Keratinocyte (primary cell): ENCODE measurements around the gene PLA2G4F. TPM values are rescaled to one million over a fixed set of nuclear protein-coding genes. Genes with fewer than 3 reads are reported as not detected.
A peak's percentile ranks its signal among the peaks of the same experiment; 100 is the strongest.

Experiments
- DNase-seq: peaks from one replicate; pipeline ENCODE4 v3.0.0-alpha.2; 2011; ENCODE audit warnings: low read depth, missing footprints, low spot score
- FAIRE-seq: peaks from 2 replicates; lab custom pipeline; 2011; peaks lifted over from hg19 to GRCh38; lab: Jason Lieb, UNC
- H2AFZ ChIP-seq: 2 replicates; pipeline ENCODE4 v1.6.0; 2012; ENCODE audit warnings: low read length, control low read depth, inconsistent platforms; ENCODE audit not compliant: control insufficient read depth
- H3K27ac ChIP-seq: 2 replicates; pipeline ENCODE4 v1.5.1; 2011; ENCODE audit warnings: low read length; ENCODE audit not compliant: control insufficient read depth, insufficient read depth
- H3K27me3 ChIP-seq: 3 replicates; pipeline ENCODE4 v1.6.0; 2011; ENCODE audit warnings: low read length; ENCODE audit not compliant: control insufficient read depth, insufficient read depth; ENCODE audit errors: extremely low read depth
- H3K36me3 ChIP-seq, 2 experiments: 2 replicates in 1 of 2; 3 replicates in 1 of 2; pipeline ENCODE4 v1.5.1; 2011; ENCODE audit warnings: low read length in 2 of 2, mild to moderate bottlenecking in 1 of 2; ENCODE audit not compliant: control insufficient read depth in 2 of 2, insufficient read depth in 2 of 2; ENCODE audit errors: extremely low read depth in 1 of 2
- H3K4me1 ChIP-seq: 3 replicates; pipeline ENCODE4 v1.5.1; 2011; ENCODE audit warnings: low read length; ENCODE audit not compliant: control insufficient read depth, insufficient read depth; ENCODE audit errors: extremely low read depth
- H3K4me2 ChIP-seq: 3 replicates; pipeline ENCODE4 v1.6.0; 2011; ENCODE audit warnings: low read depth, low read length; ENCODE audit not compliant: control insufficient read depth, insufficient read depth; ENCODE audit errors: extremely low read depth
- H3K4me3 ChIP-seq, 3 experiments: fragments of 200-600 bp in 1 of 3; sonication (generic) in 1 of 3; 2 replicates in 2 of 3; 3 replicates in 1 of 3; pipeline ENCODE4 v1.5.1; 2011 to 2016; ENCODE audit warnings: low read length in 3 of 3, mild to moderate bottlenecking in 3 of 3, control low read depth in 2 of 3, inconsistent platforms in 1 of 3, low read depth in 1 of 3, mixed read lengths in 1 of 3, mixed run types in 1 of 3, moderate library complexity in 1 of 3; ENCODE audit not compliant: control insufficient read depth in 2 of 3, insufficient read depth in 2 of 3; ENCODE audit errors: extremely low read depth in 1 of 3
- H3K79me2 ChIP-seq: 2 replicates; pipeline ENCODE4 v1.6.0; 2012; ENCODE audit warnings: low read length; ENCODE audit not compliant: control insufficient read depth, insufficient read depth
- H3K9ac ChIP-seq: 3 replicates; pipeline ENCODE4 v1.6.0; 2011; ENCODE audit warnings: low read length; ENCODE audit not compliant: control insufficient read depth, insufficient read depth; ENCODE audit errors: extremely low read depth
- H3K9me1 ChIP-seq: 3 replicates; pipeline ENCODE4 v1.6.0; 2011; ENCODE audit warnings: low read length; ENCODE audit not compliant: control insufficient read depth, insufficient read depth; ENCODE audit errors: extremely low read depth
- H3K9me3 ChIP-seq: 2 replicates; pipeline ENCODE4 v1.5.1; 2012; ENCODE audit warnings: low read depth, low read length; ENCODE audit not compliant: control insufficient read depth
- H4K20me1 ChIP-seq: 3 replicates; pipeline ENCODE4 v1.6.0; 2011; ENCODE audit warnings: low read length; ENCODE audit not compliant: control insufficient read depth, insufficient read depth; ENCODE audit errors: extremely low read depth
- EZH2 ChIP-seq: IDR thresholded peaks from one replicate; pipeline ENCODE4 v1.6.1; 2012; ENCODE audit warnings: inconsistent platforms, mild to moderate bottlenecking, low read length, moderate library complexity
- dilution Hi-C: fragments of 300-500 bp; cut with MboI; formaldehyde crosslinking; loops from one replicate; pipeline ENCODE4 v1.7.0; 2020; ENCODE audit warnings: low sequenced_read_pairs; ENCODE audit not compliant: extremely low pct_ligation_motif_present
- polyA plus RNA-seq, 5 experiments: library from polyadenylated mRNA; depleted of rRNA in 3 of 5; stranded (reverse) in 3 of 5; stranded (forward) in 1 of 5; unstranded in 1 of 5; fragments of >200 nt; gene quantifications; 1 replicate in 1 of 5; 2 replicates in 3 of 5; 3 replicates in 1 of 5; pipeline versions ENCODE4 v1.2.1 to v1.2.3, GENCODE V29; 2011 to 2012; ENCODE audit warnings: missing spikeins in 2 of 5, low read depth in 1 of 5, low replicate concordance in 1 of 5
- TF ChIP-seq, protein P1 (sequence below), 3 experiments: IDR thresholded peaks in 1 of 3; conservative IDR thresholded peaks in 1 of 3; optimal IDR thresholded peaks in 1 of 3; 2 replicates in 2 of 3; 3 replicates in 1 of 3; pipeline versions ENCODE3 to v1.5.1; 2011; ENCODE audit warnings: low read length in 3 of 3, mild to moderate bottlenecking in 3 of 3, moderate library complexity in 2 of 3, control low read depth in 1 of 3, inconsistent platforms in 1 of 3; ENCODE audit not compliant: insufficient read depth in 2 of 3; ENCODE audit errors: extremely low read depth in 1 of 3

Gene PLA2G4F
- polyA plus RNA-seq, 1 donor (not counting 4 experiments of a cell fraction or from before 2014, with no cell fraction given) = 4.4 TPM

DNA sequence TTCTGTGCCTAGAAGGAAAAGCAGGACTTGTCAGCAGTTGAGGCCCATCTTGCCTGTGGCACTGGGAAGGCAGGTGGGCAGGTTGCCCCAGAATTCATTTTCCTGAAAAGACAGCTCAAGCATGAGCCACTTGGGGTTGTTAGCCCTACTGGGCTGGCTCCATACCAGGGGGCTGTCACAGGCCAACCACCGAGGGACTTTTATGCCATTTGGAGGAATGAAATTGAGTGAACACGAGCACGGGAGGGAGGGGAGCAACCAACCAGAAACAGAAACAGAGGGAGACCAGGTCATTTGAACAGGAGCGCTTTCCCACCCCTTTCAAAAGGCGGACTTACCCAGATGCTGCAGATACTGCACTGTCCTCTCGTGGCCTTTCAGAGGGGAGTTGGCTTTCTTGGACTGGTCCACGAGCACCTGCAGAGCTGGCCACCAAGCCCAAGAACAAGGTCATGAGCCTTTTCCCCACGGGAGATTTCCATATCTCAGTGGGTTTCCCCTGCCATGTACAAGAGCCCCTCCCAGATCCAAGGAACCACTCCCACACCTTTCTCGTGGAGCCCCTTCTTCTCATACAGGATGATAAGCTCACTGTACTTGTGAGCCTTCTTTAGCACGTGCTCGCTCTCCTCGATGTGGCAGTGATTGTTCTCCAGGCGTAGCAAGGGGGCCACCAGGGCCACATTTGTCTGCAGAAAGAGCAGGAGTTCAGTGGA, 9.9 kb upstream of the PLA2G4F start:
- TF ChIP-seq, protein P1, sequence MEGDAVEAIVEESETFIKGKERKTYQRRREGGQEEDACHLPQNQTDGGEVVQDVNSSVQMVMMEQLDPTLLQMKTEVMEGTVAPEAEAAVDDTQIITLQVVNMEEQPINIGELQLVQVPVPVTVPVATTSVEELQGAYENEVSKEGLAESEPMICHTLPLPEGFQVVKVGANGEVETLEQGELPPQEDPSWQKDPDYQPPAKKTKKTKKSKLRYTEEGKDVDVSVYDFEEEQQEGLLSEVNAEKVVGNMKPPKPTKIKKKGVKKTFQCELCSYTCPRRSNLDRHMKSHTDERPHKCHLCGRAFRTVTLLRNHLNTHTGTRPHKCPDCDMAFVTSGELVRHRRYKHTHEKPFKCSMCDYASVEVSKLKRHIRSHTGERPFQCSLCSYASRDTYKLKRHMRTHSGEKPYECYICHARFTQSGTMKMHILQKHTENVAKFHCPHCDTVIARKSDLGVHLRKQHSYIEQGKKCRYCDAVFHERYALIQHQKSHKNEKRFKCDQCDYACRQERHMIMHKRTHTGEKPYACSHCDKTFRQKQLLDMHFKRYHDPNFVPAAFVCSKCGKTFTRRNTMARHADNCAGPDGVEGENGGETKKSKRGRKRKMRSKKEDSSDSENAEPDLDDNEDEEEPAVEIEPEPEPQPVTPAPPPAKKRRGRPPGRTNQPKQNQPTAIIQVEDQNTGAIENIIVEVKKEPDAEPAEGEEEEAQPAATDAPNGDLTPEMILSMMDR (optimal IDR thresholded peaks at IDR 0.05 in 1 of 3, IDR thresholded peaks at IDR 0.05 in 1 of 3, conservative IDR thresholded peaks at IDR 0.05 in 1 of 3; ENCODE audit: extremely low read depth in 1 of 3, insufficient read depth in 2 of 3, low read length in 3 of 3) = no peak
- H4K20me1 ChIP-seq = no peaks in the 10 kb centered on the region
- H3K36me3 ChIP-seq = peaks cover 27 to 41% of the 10 kb centered on the region in 2 experiments
- no peak overlapping the region for H3K4me3 ChIP-seq
- H2AFZ ChIP-seq = no peak overlapping the region
- FAIRE-seq (no peak), DNase-seq (no peak)
- H3K27ac ChIP-seq = no peak overlapping the region
- H3K79me2 ChIP-seq = no peaks in the 10 kb centered on the region
- no peak overlapping the region for H3K9ac ChIP-seq
- H3K9me3 ChIP-seq = no peaks in the 10 kb centered on the region
- H3K4me1 ChIP-seq = peaks cover 18% of the 10 kb centered on the region
- H3K9me1 ChIP-seq = no peaks in the 10 kb centered on the region
- no peaks in the 10 kb centered on the region for H3K27me3 ChIP-seq
- dilution Hi-C loops = no loop called here
- no peak overlapping the region for H3K4me2 ChIP-seq

DNA sequence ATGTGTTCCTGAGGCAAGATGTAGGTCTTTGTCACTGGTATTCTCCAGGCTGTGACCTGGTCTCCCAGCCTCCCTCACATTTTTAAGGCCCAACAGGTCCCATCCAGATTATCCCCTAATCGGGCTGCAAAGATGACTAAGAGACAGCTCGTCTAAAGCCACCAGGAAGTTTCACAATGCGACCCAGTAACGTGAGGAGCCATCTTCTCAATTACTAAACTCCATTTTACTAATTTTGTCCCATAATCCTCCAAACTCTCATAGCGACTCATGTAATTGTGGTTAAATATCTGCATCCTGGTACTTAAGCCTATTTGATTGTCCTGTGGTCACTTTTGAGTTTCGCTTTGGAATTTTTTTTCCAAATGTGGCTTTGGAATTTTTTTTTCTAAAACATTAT, 8.7 kb upstream of the PLA2G4F start:
- DNase-seq (no peak), FAIRE-seq (peak; percentile 36)
- Histone ChIP-seq H3K4me1 (peaks cover 18% of the 10 kb centered on the region), H3K9me3 (no peaks in the 10 kb centered on the region), H3K4me2 (no peak overlapping the region), H3K9ac (no peak overlapping the region), H3K27ac (no peak overlapping the region), H2AFZ (no peak overlapping the region), H3K27me3 (no peaks in the 10 kb centered on the region), H4K20me1 (no peaks in the 10 kb centered on the region), H3K9me1 (no peaks in the 10 kb centered on the region), H3K36me3 (peaks cover 33 to 41% of the 10 kb centered on the region in 2 experiments), H3K79me2 (no peaks in the 10 kb centered on the region), H3K4me3 (no peak overlapping the region)
- dilution Hi-C loops = no loop called here
- no peak for TF ChIP-seq EZH2
- TF ChIP-seq, protein P1 (optimal IDR thresholded peaks at IDR 0.05 in 1 of 3, IDR thresholded peaks at IDR 0.05 in 1 of 3, conservative IDR thresholded peaks at IDR 0.05 in 1 of 3; ENCODE audit: extremely low read depth in 1 of 3, insufficient read depth in 2 of 3, low read length in 3 of 3) = no peak
